Duodenal mucosa (tissue), 2 donors: ENCODE results near the gene PLCXD3.

Experiments
- H3K27ac ChIP-seq: one replicate; pipeline ENCODE4 v1.7.0; 2013; ENCODE audit warnings: low read depth, low read length
- H3K27me3 ChIP-seq, 2 donors: one replicate each; pipeline ENCODE4 v1.7.0; 2013; ENCODE audit warnings: low read length in 2 of 2, control low read depth in 1 of 2; ENCODE audit not compliant: insufficient read depth in 2 of 2, control insufficient read depth in 1 of 2
- H3K36me3 ChIP-seq, 2 donors: one replicate each; pipeline ENCODE4 v1.7.0; 2013; ENCODE audit warnings: low read length in 2 of 2, control low read depth in 1 of 2; ENCODE audit not compliant: insufficient read depth in 2 of 2, control insufficient read depth in 1 of 2
- H3K4me1 ChIP-seq, 2 donors: one replicate each; pipeline ENCODE4 v1.7.0; 2013; ENCODE audit warnings: low read length in 2 of 2, control low read depth in 1 of 2; ENCODE audit not compliant: insufficient read depth in 2 of 2, control insufficient read depth in 1 of 2
- H3K4me3 ChIP-seq, 2 donors: one replicate each; pipeline ENCODE4 v1.7.0; 2013; ENCODE audit warnings: low read length in 2 of 2, low read depth in 1 of 2
- H3K9ac ChIP-seq, 2 donors: one replicate each; pipeline ENCODE4 v1.7.0; 2013; ENCODE audit warnings: low read length in 2 of 2, low read depth in 1 of 2
- H3K9me3 ChIP-seq, 2 donors: one replicate each; pipeline ENCODE4 v1.7.0; 2013; ENCODE audit warnings: low read length in 2 of 2, control low read depth in 1 of 2; ENCODE audit not compliant: control insufficient read depth in 1 of 2

The PLCXD3 gene

DNA sequence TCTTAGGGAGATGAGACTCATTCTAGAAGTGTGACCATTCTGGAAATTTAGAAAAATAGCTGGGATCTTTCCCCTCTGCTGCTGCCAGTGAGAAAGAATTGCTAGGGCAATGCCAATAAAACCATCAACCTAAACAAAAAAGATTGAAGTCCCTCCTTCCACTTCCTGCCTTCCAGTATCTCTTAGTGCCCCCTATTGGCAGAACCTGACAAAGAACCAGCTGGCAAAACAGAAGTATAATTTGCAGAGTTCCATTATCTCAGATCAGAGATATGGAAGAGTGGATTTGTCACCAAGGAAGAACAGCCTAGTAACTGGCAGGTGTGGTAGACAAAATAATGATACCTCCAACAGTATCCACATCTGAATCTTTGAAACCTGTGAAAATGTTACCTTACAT lies 13.8 kb upstream of the PLCXD3 start:
- no peaks in the 10 kb centered on the region for H3K4me1 ChIP-seq
- H3K27me3 ChIP-seq = no peaks in the 10 kb centered on the region
- no peaks in the 10 kb centered on the region for H3K9me3 ChIP-seq
- H3K4me3 ChIP-seq = no peak overlapping the region
- no peak overlapping the region for H3K9ac ChIP-seq
- H3K36me3 ChIP-seq = no peaks in the 10 kb centered on the region
- no peak overlapping the region for H3K27ac ChIP-seq

DNA sequence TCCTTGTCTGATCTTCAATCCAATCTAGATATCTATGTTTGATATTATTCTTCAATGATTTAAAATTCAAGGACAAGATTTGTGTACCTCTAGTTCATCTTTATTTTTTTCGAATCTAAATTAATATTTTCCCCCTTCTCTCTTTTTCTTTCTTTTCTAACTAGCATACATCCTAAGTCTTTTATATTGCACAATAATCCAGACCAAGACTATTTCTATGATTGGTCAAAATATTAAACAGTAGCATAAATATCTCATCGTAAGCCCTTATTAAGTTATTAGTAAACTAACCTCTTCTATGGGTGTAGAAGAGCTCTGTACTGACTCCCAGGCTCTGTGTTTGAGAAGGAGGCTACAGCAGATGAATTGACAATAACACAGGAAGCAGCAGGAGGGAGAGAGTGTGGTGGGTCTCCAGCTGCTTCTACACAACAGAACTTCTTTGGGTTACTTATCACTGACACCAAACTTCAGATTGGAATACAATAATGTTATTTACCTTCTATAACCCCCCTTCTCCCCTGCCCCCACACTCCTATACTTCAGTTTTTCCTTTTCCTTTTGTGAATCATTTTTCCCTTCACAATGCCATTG lies 11.9 kb upstream of the PLCXD3 start:
- Histone ChIP-seq H3K9ac (no peak overlapping the region), H3K4me3 (no peak overlapping the region), H3K9me3 (no peaks in the 10 kb centered on the region), H3K4me1 (no peaks in the 10 kb centered on the region), H3K27ac (no peak overlapping the region), H3K27me3 (no peaks in the 10 kb centered on the region), H3K36me3 (no peaks in the 10 kb centered on the region)

- no peaks in the 10 kb centered on the region for H3K36me3 ChIP-seq
- H3K4me1 ChIP-seq = no peaks in the 10 kb centered on the region
- H3K9me3 ChIP-seq = no peaks in the 10 kb centered on the region
- H3K9ac ChIP-seq = no peak overlapping the region
- no peak overlapping the region for H3K4me3 ChIP-seq
- no peak overlapping the region for H3K27ac ChIP-seq
- H3K27me3 ChIP-seq = no peaks in the 10 kb centered on the region
Observed at GRCh38 chr5:41519801-41520200, 9.4 kb upstream of the PLCXD3 start.

DNA sequence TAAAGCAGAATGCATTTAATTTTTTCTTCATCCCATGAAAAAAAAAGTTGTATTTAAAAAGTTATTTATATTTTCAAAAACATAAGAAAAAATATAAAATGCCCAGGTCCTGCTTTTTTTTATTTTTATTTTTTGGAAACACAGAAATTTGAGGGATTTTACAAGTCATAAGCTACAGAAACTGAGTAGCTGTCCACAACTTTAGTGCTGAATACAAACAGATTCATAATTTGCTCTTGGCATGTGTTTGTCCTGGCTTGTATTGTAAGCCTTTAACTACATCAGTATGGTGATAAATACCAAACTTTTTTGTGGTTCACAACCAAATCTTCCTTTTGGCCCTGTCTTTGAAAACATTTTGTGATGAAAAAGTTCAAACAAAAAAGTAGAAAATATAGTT lies 7.5 kb upstream of the PLCXD3 start:
- Histone ChIP-seq H3K9ac (no peak overlapping the region), H3K4me3 (no peak overlapping the region), H3K4me1 (no peaks in the 10 kb centered on the region), H3K36me3 (no peaks in the 10 kb centered on the region), H3K9me3 (no peaks in the 10 kb centered on the region), H3K27ac (no peak overlapping the region), H3K27me3 (no peaks in the 10 kb centered on the region)

GRCh38 chr5:41511241-41511640 lies 840 bp upstream of the PLCXD3 start:
- H3K36me3 ChIP-seq = no peaks in the 10 kb centered on the region
- peaks cover 0 to 6% of the 10 kb centered on the region in 2 donors for H3K4me1 ChIP-seq
- no peak overlapping the region for H3K4me3 ChIP-seq
- peaks cover 18 to 28% of the 10 kb centered on the region in 2 donors for H3K27me3 ChIP-seq
- no peak overlapping the region for H3K9ac ChIP-seq
- no peak overlapping the region for H3K27ac ChIP-seq
- H3K9me3 ChIP-seq = no peaks in the 10 kb centered on the region

DNA sequence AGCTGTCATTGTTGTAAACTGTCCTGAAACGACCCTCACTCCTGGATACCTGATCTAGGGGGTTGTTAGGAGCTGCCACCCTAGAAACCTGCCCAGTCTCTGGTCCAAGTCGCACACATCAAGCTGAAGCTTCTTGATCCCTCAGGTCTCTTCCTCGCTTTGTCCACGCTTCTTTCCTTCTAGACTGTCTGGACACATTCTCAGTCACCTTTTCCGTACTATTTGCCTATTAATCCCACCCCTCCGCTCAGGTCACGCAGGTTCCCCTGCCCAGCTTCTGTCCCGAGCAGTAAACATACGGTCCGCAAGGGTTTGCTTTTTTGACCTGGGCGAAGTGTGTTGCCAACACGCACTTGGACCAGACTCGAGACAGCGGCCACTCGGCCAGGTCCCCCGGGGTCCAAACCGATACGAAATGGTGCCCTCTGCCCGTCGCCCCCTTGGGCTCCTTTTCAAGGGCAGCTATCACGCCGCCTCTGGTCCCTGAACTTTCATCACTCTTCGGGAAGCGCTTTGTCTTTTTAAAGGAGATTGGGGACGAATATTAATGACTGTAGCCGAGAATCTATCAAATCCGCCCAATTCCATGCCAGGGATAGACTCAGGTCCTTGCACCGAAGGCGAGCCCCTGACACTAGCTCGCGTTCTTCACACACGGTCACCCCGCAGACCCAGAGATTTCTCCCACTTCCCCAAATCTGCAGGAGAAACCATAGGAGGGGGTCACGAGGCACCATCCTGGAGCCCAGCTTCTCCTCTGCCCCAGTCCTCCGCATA lies 814 bp downstream of the PLCXD3 start:
- no peaks in the 10 kb centered on the region for H3K9me3 ChIP-seq
- H3K36me3 ChIP-seq = no peaks in the 10 kb centered on the region
- H3K4me1 ChIP-seq = peaks cover 0 to 6% of the 10 kb centered on the region in 2 donors
- H3K27me3 ChIP-seq = peaks cover 18 to 28% of the 10 kb centered on the region in 2 donors
- H3K9ac ChIP-seq = no peak overlapping the region
- H3K4me3 ChIP-seq = no peak overlapping the region
- no peak overlapping the region for H3K27ac ChIP-seq

GRCh38 chr5:41508696-41509398 lies 1.6 kb downstream of the PLCXD3 start:
- H3K4me3 ChIP-seq = no peak overlapping the region
- peaks cover 0 to 6% of the 10 kb centered on the region in 2 donors for H3K4me1 ChIP-seq
- H3K9ac ChIP-seq = no peak overlapping the region
- H3K36me3 ChIP-seq = no peaks in the 10 kb centered on the region
- H3K9me3 ChIP-seq = no peaks in the 10 kb centered on the region
- peaks cover 18 to 28% of the 10 kb centered on the region in 2 donors for H3K27me3 ChIP-seq
- no peak overlapping the region for H3K27ac ChIP-seq

- Histone ChIP-seq H3K9me3 (no peaks in the 10 kb centered on the region), H3K4me3 (no peak overlapping the region), H3K9ac (no peak overlapping the region), H3K27me3 (peaks cover 18 to 28% of the 10 kb centered on the region in 2 donors), H3K27ac (no peak overlapping the region), H3K4me1 (peaks cover 0 to 6% of the 10 kb centered on the region in 2 donors), H3K36me3 (no peaks in the 10 kb centered on the region)
Observed at GRCh38 chr5:41508186-41508585, 2.2 kb downstream of the PLCXD3 start.

- H3K4me1 ChIP-seq = peaks cover 0 to 6% of the 10 kb centered on the region in 2 donors
- peaks cover 18 to 28% of the 10 kb centered on the region in 2 donors for H3K27me3 ChIP-seq
- no peak overlapping the region for H3K4me3 ChIP-seq
- H3K36me3 ChIP-seq = no peaks in the 10 kb centered on the region
- no peak overlapping the region for H3K9ac ChIP-seq
- no peaks in the 10 kb centered on the region for H3K9me3 ChIP-seq
- H3K27ac ChIP-seq = no peak overlapping the region
Observed at GRCh38 chr5:41507501-41507900, 2.9 kb downstream of the PLCXD3 start.

DNA sequence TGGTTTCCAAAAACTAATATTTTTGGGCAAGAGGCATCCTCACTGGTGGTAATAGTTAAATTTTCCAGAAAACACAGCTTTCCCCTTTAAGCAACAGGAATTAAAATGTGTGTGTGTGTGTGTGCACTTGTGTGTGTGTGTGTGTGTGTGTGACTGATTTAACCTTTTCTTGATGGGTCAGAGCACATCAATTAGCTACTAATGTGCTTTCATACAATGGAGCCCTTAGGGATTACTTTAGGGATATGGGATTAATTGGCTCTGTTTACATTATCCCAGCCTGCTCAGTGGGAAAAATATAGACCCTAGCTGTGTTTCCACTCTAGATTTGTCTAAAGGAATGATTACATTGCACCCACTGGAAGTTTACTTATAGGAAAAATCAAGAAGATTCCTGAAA lies 6.5 kb downstream of the PLCXD3 start:
- Histone ChIP-seq H3K36me3 (no peaks in the 10 kb centered on the region), H3K27me3 (peaks cover 0 to 4% of the 10 kb centered on the region in 2 donors), H3K9me3 (no peaks in the 10 kb centered on the region), H3K27ac (no peak overlapping the region), H3K4me1 (no peaks in the 10 kb centered on the region), H3K9ac (no peak overlapping the region), H3K4me3 (no peak overlapping the region)
